ENCODE results near the gene SLC35A4.
"Not testable (repeated sequence)": the region's sequence is repeated elsewhere in the genome, so short reads cannot be mapped to it uniquely, and the experiment has no call there.

Gene SLC35A4

DNA sequence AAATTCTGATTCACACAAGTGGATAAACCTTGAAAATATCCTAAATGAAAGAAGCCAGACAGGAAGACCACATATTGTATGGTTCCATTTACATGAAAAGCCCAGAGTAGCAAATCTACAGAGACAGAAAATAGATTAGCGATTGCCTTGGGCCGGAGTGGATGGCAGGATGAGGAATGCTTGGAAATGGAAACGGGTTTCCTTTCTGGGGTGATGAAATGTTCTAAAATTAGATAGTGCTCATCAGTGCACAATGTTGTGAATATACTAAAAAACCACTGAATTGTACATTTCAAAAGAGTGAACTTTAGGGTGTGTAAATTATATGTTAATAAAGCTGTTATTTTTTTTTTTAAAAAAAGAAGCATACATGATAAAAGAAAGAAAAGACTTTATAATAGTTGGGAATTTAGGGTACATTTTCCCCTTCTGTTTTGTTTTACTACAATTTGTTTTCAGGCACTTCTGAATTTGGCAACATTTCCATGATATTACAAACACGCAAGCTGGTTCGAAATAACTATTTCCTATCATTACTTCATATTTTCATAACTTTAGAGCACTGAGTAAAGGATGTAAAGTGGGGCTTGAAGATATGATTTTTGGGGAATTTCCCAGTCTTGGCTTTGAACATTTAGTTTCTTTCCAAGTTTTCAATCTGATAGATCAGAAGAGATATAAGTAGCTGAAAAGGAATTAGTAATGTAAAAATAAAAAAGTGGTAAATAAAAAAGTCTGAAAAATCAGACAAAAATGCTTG lies 23.9 kb downstream of the SLC35A4 start:
- DNase-seq (ENCODE audit: low spot score) (no peak), FAIRE-seq (no peak)

- DNase-seq (ENCODE audit: low spot score) (no peak), FAIRE-seq (no peak)
Measured at GRCh38 chr5:140590861-140591260, 26.2 kb downstream of the SLC35A4 start.

DNA sequence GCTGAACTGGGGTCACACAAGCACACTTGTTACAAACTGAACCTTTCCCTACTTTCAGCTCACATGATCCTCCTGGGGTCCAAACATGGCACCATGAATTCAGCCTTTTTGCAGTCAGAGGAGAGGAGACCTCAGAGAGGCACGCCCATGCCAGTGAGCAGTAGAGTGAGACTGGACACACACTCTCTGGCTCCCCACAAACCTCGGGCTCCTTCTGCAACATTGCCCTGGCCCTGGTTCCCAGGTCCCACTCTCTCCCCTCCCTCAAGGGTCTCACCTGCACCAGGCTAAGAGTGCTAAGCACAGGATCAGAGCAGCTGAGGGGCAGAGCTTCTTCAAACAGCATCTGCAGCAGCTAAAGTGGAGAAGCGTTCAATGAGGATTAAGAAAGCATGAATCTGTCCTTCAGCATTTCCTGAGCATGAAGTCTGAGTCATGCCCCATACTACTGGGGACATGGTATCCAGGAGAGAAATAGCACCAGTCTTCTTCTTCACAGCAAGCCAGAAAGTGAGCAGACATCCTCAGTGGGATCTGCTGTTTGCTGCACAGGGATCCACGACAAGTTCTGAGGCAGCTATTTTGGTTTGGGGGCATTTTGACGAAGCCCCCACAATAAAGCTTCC lies 27.2 kb downstream of the SLC35A4 start:
- DNase-seq (ENCODE audit: low spot score) = no peak
- FAIRE-seq = no peak

- FAIRE-seq; DNase-seq (ENCODE audit: low spot score): not testable (repeated sequence)
Measured at GRCh38 chr5:140593070-140593469, 28.4 kb downstream of the SLC35A4 start.

GRCh38 chr5:140594169-140594568 lies 29.5 kb downstream of the SLC35A4 start:
- no peak for DNase-seq (ENCODE audit: low spot score)
- no peak for FAIRE-seq

DNA sequence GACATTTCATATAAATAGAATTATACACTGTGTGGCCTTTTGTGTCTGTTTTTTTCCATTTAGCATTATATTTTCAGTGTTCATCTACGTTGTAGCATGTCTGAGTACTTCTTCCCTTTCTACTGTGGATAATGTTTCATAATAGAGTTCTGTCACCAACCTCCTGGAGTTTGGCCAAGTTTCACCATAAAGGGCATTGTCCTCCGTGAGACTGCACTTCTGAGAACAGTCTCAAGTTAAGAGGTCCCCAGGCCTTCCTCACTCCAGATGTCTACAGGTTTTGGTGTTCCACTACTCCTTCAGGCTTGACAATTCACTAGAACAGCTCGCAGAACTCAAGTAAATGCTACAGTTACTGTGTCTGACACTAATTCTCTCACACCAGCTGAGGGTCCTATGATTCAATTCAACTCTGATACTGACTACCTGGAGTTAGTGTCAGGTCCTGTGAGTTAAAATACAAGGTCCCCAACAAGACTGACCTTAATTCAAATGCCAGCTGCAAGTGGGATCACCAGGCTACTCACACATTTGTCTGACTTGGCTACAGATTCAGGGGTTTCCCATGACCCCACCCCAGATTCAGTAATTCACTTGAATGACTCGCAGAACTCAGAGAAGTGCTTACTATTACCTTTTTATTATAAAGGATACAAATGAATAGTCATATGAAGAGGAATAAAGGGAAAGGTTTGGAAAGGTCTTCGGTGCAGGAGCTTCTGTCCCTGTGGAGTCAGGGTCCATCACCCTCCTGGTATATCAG lies 31.1 kb downstream of the SLC35A4 start:
- DNase-seq (ENCODE audit: low spot score) (no peak), FAIRE-seq (no peak)

DNA sequence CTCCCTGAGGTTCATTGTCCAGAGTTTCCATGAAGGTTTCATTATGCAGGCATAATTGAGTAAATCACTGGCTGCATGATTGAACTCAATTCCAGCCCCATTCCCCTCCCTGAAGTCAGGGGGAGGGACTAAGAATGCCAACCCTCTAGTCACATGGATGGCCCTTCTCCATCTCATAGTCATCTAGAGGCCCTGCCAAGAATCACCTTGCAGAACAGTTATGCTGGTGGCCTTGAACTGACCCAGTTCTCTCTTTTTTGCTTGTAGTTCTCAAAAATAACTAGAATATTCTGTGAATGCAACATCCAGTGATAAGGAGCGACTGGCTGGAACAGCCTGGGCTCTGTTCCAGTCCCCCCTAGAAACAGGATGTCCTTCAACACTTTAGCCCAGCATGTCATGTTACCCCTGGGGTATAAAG lies 31.7 kb downstream of the SLC35A4 start:
- FAIRE-seq (no peak), DNase-seq (ENCODE audit: low spot score) (no peak)

GRCh38 chr5:140598836-140599235 lies 34.2 kb downstream of the SLC35A4 start:
- FAIRE-seq (no peak), DNase-seq (ENCODE audit: low spot score) (no peak)

DNA sequence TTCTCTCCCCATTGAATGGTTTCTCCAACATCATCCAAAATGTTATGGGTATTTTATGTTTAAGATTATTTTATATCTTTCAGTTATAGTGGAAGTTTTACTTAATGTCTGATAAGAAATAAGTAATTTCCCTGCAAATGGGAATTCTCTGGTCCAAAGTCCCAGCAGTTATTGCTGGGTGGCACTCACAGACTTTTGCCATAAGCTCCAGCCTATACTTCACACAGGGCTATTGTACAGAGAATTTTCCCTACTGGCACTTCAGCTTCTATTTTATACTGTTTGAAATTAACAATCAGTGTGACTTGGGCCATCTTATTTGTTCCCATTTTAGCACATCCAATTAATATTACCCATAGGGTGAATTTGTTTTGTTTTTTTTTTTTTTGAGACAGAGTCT lies 35.5 kb downstream of the SLC35A4 start:
- DNase-seq (ENCODE audit: low spot score) (no peak), FAIRE-seq (no peak)

DNA sequence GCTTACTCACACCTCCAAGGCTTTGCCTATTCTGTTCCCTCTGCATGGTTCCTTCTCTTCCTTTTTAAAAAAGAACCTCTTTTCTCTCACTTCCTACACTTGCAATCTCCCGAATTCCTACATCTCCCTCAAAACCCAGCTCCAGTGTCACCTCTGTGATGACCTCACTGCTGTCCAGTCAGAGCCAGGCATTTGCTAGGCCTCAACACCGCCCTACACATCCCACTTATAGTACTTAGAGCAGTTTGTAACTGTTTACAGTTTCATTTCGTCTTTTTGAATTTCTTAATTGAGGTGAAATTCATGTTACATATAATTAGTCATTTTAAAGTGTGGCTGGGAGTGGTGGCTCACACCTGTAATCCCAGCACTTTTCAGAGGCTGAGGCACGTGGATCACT lies 37.5 kb downstream of the SLC35A4 start:
- DNase-seq (ENCODE audit: low spot score) (no peak), FAIRE-seq (no peak)

- DNase-seq (ENCODE audit: low spot score); FAIRE-seq: not testable (repeated sequence)
Measured at GRCh38 chr5:140603446-140603698, 38.7 kb downstream of the SLC35A4 start.

DNA sequence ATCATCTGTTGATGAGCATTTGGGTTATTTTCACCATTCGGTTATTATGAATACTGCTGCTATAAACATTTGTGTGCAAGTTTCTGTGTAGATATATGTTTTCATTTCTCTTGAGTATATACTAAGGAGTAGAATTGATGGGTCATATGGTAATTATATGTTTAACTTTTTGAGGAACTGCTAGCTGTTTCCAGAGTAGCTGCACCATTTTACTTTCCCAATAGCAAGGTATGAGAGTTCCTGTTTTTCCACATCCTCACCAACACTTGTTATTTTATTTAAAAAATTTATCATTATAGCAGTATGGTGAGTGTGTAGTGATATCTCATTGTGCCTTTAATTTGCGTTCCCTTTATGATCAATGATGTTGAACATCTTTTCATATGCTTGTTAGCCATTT lies 39.1 kb downstream of the SLC35A4 start:
- FAIRE-seq (no peak), DNase-seq (ENCODE audit: low spot score) (no peak)

- FAIRE-seq = no peak
- no peak for DNase-seq (ENCODE audit: low spot score)
Measured at GRCh38 chr5:140605879-140606278, 41.3 kb downstream of the SLC35A4 start.

DNA sequence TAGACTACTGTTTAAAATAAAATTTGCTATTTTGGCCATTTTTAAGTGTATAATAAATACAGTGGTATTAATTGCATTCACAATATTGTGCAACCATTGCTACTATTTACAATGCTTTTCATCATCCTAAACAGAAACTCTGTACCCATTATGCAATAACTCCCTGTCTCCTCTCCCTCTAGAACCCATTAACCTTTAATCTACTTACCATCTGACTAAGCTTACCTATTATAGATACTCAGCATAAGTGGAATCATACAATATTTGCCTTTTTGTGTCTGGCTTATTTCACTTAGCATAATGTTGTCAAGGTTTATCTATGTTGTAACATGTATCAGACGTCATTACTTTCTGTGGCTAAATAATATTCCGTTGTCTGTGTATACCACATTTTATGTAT lies 42.4 kb downstream of the SLC35A4 start:
- DNase-seq (ENCODE audit: low spot score) = no peak

GRCh38 chr5:140608722-140609121 lies 44.1 kb downstream of the SLC35A4 start:
- DNase-seq (ENCODE audit: low spot score) = no peak
- no peak for FAIRE-seq

More for the DNA sequence above, 42.4 kb downstream of the SLC35A4 start:
- FAIRE-seq = no peak

DNA sequence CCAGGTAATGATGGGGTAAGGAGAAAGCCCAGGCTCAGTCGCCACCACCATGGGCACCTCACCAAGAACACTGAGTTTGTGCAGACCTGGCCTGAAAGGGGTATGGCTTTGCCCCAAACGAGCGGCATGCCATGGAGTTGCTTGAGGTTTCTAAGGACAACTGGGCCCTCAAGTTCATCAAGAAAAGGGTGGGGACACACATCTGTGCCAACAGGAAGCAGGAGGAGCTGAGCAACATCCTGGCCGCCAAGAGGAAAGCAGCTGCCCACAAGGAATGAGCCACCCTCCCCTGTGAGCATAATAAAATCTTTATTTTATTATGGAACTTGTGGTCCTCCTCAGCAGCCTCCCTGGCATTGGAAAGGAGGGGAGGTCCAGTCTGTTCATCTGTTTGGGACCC lies 44.5 kb downstream of the SLC35A4 start:
- FAIRE-seq = no peak
- DNase-seq (ENCODE audit: low spot score) = no peak

DNA sequence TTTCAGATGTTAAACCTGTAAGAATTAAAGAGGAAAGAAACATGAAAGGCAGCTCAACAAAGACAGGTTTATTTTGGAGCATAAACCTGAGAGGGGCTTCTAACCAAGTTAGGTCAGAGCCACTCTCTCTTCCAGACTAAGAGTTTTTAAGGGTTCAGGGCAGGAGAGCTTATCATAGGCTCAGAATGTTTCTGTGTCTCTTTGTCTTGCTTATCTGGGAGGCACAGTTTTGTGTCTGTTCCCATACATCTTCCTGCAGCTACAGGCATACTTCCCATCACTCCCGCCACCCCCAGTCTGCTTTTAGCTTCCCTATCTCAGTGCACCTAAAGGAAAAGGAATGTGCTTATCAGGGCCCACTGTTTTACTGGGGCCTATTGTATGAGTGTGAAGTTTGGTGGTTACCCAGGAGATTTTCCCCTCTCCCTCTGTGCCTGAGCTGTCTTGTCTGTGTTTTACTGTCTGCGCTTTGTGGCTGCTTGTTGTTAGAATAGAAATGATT lies 46.4 kb downstream of the SLC35A4 start:
- no peak for DNase-seq (ENCODE audit: low spot score)
- FAIRE-seq = no peak
